Left ventricle myocardium inferior (tissue), 1 donor: ENCODE measurements around the gene TRAPPC12. TPM values are rescaled to one million over a fixed set of nuclear protein-coding genes. Genes with fewer than 3 reads are reported as not detected.
A peak's percentile ranks its signal among the peaks of the same experiment; 100 is the strongest.

Experiments
- DNase-seq: peaks from one replicate; pipeline ENCODE4 v3.0.0-alpha.2; 2020
- H3K27ac ChIP-seq: fragments of 200-600 bp; replicated peaks from 2 replicates; pipeline ENCODE4 v1.8.0; 2021
- H3K27me3 ChIP-seq: fragments of 200-600 bp; 2 replicates; pipeline ENCODE4 v1.8.0; 2021; ENCODE audit warnings: low read depth
- H3K36me3 ChIP-seq: fragments of 200-600 bp; 2 replicates; pipeline ENCODE4 v1.8.0; 2021
- H3K4me1 ChIP-seq: fragments of 200-600 bp; 2 replicates; pipeline ENCODE4 v1.8.0; 2021
- H3K4me3 ChIP-seq: fragments of 200-600 bp; 2 replicates; pipeline ENCODE4 v1.8.0; 2021; ENCODE audit warnings: mild to moderate bottlenecking, moderate library complexity
- H3K9me3 ChIP-seq: fragments of 200-600 bp; replicated peaks from 2 replicates; pipeline ENCODE4 v1.8.0; 2021
- intact Hi-C: fragments of 100-400 bp; cut with micrococcal nuclease; formaldehyde crosslinking; loops from one replicate; pipeline ENCODE4 v1.11.0; 2022
- long read RNA-seq: library from polyadenylated mRNA; unstranded; transcript quantifications from one replicate; pipeline ENCODE4 v2.0.0, GENCODE V29; 2021
- total RNA-seq: library from RNA; stranded (reverse); fragmentation: NEBNext Ultra II Directional; extraction: Animal tissue kit (Norgen Biotek cat#: 25700); gene quantifications from one replicate; pipeline ENCODE4 v1.2.1, GENCODE V29; 2021
- TF ChIP-seq, protein P1 (sequence below): fragments of 200-600 bp; IDR thresholded peaks from 2 replicates; pipeline ENCODE4 v1.8.0; 2021; ENCODE audit warnings: antibody characterized with exemption, mild to moderate bottlenecking, borderline replicate concordance
- donor health status: DM: no; HTN: yes; CAD: no; lungs with severe emphysema.

The TRAPPC12 gene
- 127 TPM for total RNA-seq
- long read RNA-seq, transcript TRAPPC12-201 (12 exons, 2,508 nt), result major isoform, 73 of 132 reads
- long read RNA-seq, partial matches to known transcripts, result 33 of 132 reads
- long read RNA-seq, other reads (novel, unspliced or antisense), result 21 of 132 reads

DNA sequence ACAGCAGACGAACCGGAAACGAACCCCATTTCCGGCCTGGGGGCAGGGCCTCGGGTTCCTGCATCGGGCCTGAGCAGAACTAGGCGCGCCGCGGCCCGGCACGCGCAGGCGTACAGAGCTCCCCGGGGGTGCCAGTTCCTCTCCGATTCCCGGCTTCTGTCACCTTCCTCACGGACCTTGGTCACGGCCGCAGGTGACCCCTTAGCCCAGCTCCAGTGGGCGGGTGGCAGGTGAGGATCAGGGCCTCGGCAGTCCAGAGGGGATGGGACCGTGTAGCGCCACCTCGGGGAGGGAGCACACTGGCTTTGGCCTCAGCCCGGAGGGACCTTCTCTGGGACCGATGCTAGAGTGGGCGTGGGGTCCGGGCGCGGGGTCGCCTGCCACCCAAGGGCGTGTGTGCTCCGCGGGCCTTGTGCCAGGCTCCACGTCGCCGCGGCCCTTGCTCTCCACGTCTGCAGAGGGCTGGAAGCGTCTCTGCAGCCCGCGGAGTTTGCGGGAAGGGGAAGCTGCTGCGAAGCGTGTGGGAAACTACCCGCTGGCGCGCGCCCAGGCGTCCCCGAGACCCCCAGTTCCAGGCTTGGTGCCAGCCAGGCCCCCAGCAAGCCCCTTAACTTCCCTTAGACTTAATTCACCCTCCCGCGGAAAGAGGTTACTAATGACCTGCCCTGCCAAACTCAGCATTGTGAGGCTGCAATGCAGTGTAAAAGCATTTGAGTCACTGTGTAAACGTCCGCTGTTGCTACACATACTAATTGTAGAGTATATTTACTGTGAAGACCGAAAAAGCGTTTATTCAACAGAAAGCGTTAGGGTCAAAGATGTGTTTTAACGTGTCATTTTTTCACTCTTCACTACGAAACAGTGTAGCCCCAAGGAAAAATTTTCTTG lies at the start of gene TRAPPC12:
Gene TRAPPC12, plus strand, starts transcription at position 48 of the 888 bp plus-strand sequence. CDS start 7,930 bp downstream, outside the sequence.
- peak; percentile 93 for DNase-seq
- Histone ChIP-seq H3K27me3 (no peaks in the 10 kb centered on the region), H3K27ac (peak within 1 kb of the TSS; percentile 97), H3K9me3 (no peaks in the 10 kb centered on the region), H3K4me1 (peaks cover 55% of the 10 kb centered on the region), H3K36me3 (peaks cover 14% of the 10 kb centered on the region), H3K4me3 (peak within 1 kb of the TSS; percentile 97)
- intact Hi-C loops, result no loop called here
- TF ChIP-seq, protein P1, sequence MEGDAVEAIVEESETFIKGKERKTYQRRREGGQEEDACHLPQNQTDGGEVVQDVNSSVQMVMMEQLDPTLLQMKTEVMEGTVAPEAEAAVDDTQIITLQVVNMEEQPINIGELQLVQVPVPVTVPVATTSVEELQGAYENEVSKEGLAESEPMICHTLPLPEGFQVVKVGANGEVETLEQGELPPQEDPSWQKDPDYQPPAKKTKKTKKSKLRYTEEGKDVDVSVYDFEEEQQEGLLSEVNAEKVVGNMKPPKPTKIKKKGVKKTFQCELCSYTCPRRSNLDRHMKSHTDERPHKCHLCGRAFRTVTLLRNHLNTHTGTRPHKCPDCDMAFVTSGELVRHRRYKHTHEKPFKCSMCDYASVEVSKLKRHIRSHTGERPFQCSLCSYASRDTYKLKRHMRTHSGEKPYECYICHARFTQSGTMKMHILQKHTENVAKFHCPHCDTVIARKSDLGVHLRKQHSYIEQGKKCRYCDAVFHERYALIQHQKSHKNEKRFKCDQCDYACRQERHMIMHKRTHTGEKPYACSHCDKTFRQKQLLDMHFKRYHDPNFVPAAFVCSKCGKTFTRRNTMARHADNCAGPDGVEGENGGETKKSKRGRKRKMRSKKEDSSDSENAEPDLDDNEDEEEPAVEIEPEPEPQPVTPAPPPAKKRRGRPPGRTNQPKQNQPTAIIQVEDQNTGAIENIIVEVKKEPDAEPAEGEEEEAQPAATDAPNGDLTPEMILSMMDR, result peak; percentile 55

DNA sequence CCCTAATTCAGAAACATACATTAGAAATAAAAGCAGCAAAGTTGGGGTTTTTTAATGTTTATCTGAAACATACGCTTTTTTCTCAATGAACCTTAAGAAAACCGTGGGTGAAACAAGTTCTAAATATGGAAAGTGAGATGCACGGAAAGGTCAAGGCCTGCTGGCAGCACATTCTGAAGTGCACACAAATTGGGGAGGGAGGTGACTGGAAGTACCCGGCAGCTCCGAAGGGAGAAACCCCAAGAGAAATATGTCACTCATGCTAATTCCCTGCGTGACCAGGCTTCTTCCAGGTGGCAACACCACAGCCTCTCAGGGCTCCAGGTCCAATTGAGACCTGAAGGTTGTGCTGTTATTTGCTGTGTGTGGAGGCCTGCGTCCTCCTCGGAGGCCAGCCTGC lies 47.4 kb upstream of the TRAPPC12 start:
- H3K27ac ChIP-seq, result no peak overlapping the region
- no peaks in the 10 kb centered on the region for H3K9me3 ChIP-seq
- no peak for DNase-seq
- no peaks in the 10 kb centered on the region for H3K27me3 ChIP-seq
- H3K36me3 ChIP-seq, result peaks cover 3% of the 10 kb centered on the region
- H3K4me1 ChIP-seq, result peaks cover 4% of the 10 kb centered on the region
- no peak overlapping the region for H3K4me3 ChIP-seq
- intact Hi-C loops, result no loop called here
- TF ChIP-seq, protein P1, result no peak

DNA sequence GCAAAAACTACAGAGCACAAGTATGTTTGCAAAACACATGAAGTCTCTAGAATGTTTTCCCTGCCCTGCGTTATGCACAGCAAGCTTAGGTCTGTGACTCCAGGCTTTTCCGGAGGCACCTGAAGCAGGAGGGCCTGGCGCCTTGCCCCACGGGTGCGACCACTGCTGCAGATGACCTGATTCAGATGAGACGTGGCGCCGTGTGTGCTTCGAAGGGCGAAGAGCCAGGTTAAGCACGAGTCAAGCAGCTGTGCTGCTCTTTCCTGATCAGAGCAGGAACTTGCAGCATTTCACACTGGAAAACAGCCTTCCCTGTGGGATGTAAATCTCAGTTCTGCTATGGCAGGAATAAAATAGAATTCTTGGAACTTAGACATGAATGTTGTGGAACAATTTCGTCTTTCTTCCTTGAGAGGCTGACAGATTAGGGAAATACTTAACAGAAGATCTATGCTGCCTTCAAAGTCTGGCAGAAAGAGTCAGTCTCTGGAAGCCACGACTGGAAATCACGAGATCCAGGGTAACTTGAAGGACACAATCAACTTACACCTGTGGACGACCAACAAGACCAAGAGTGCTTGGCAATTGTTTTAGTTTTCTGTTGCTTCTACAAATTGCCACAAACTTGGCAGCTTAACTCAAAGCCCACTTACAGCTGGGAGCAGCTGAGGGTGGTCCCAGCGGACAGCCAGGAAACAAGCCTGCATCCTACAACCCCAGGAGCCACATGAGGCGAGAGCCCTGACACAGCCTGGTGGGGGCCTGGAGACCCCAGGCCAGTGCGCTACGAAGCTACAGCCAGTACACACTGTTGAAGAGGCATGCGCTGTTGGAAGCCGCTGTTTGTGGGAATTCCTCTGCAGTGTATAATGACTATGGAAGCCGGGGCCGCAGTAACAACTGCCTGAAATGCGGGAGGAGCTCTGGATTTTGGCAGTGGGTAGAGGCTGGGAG lies 44.8 kb upstream of the TRAPPC12 start:
- Histone ChIP-seq H3K27ac (peak overlapping the region; percentile 15), H3K27me3 (no peaks in the 10 kb centered on the region), H3K9me3 (no peaks in the 10 kb centered on the region), H3K4me3 (no peak overlapping the region), H3K4me1 (peaks cover 4% of the 10 kb centered on the region), H3K36me3 (peaks cover 3% of the 10 kb centered on the region)
- TF ChIP-seq, protein P1, result no peak
- intact Hi-C loops, result no loop called here
- DNase-seq, result no peak

DNA sequence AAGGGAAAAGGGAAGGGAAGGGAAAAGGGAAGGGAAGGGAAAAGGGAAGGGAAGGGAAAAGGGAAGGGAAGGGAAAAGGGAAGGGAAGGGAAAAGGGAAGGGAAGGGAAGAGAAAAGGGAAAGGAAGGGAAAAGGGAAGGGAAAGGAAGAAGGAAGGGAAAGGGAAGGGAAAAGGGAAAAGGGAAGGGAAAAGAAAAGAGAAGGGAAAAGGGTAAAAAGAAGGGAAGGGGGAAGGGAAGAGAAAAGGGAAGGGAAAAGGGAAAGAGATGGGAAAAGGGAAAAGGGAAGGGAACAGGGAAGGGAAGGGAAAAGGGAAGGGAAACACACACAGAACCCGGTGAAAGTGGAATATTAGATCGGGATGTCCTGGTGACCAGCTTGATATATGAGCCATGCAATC lies 42.6 kb upstream of the TRAPPC12 start:
- H3K36me3 ChIP-seq, result no peaks in the 10 kb centered on the region
- no peaks in the 10 kb centered on the region for H3K27me3 ChIP-seq
- no peak for DNase-seq
- no peak overlapping the region for H3K27ac ChIP-seq
- intact Hi-C loops, result no loop called here
- H3K4me3 ChIP-seq, result no peak overlapping the region
- H3K9me3 ChIP-seq, result no peaks in the 10 kb centered on the region
- TF ChIP-seq, protein P1, result no peak
- H3K4me1 ChIP-seq, result peaks cover 4% of the 10 kb centered on the region

DNA sequence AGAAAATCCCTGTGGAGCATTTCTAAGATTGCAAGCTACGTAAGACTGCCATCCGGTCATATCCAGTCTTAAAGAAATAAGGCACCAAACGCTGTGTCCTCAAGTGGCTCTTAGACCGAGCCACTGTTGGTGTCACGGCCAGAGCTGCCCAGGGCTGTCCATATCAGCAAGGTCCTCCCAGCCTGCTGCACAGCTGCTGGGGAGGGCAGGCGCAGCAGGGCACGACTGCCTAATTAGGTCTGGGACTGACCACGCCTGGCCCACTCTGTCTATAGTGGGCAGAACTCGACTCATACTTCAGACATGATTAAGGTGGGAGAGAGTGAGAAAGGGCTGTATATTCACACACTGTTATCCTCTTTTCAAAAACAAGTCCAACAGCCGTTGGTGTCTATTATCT lies 41.2 kb upstream of the TRAPPC12 start:
- no peak for DNase-seq
- Histone ChIP-seq H3K27ac (no peak overlapping the region), H3K36me3 (no peaks in the 10 kb centered on the region)

More for the DNA sequence above, 41.2 kb upstream of the TRAPPC12 start:
- Histone ChIP-seq H3K27me3 (no peaks in the 10 kb centered on the region), H3K4me3 (no peak overlapping the region), H3K9me3 (no peaks in the 10 kb centered on the region), H3K4me1 (no peaks in the 10 kb centered on the region)
- intact Hi-C loops, result no loop called here
- TF ChIP-seq, protein P1, result no peak
